ENCODE measurements around the gene ZNF420. TPM values are rescaled to one million over a fixed set of nuclear protein-coding genes. Genes with fewer than 3 reads are reported as not detected.
A peak's percentile ranks its signal among the peaks of the same experiment; 100 is the strongest.
"Not testable (repeated sequence)": the region's sequence is repeated elsewhere in the genome, so short reads cannot be mapped to it uniquely, and the experiment has no call there.

Gene ZNF420
- total RNA-seq, 1 experiment from 2014 or later: 3.2 TPM

- H3K27me3 ChIP-seq (replicated peaks; ENCODE audit: control insufficient read depth, insufficient read depth, low read length); H3K4me3 Mint-ChIP-seq (ENCODE audit: unreplicated experiment); BruUV-seq (replicated peaks); H3K9me3 ChIP-seq; H3K27me3 Mint-ChIP-seq (ENCODE audit: insufficient read depth, unreplicated experiment); intact Hi-C loops (cut with micrococcal nuclease; ENCODE audit: unreplicated experiment); CTCF ChIA-PET; H3K36me3 ChIP-seq (ENCODE audit: control insufficient read depth, insufficient read depth, low read length); H3K4me3 ChIP-seq (ENCODE audit: low read depth, low read length); POLR2A ChIA-PET; H3K27ac Mint-ChIP-seq (ENCODE audit: unreplicated experiment); H3K4me1 ChIP-seq; H3K4me1 Mint-ChIP-seq (ENCODE audit: low read depth, unreplicated experiment): not testable (repeated sequence)
- TF ChIP-seq, protein P1, sequence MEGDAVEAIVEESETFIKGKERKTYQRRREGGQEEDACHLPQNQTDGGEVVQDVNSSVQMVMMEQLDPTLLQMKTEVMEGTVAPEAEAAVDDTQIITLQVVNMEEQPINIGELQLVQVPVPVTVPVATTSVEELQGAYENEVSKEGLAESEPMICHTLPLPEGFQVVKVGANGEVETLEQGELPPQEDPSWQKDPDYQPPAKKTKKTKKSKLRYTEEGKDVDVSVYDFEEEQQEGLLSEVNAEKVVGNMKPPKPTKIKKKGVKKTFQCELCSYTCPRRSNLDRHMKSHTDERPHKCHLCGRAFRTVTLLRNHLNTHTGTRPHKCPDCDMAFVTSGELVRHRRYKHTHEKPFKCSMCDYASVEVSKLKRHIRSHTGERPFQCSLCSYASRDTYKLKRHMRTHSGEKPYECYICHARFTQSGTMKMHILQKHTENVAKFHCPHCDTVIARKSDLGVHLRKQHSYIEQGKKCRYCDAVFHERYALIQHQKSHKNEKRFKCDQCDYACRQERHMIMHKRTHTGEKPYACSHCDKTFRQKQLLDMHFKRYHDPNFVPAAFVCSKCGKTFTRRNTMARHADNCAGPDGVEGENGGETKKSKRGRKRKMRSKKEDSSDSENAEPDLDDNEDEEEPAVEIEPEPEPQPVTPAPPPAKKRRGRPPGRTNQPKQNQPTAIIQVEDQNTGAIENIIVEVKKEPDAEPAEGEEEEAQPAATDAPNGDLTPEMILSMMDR (IDR thresholded peaks at IDR 0.05; ENCODE audit: insufficient read depth in 1 of 2, low read depth in 1 of 2, low read length in 1 of 2, severe bottlenecking in 1 of 2, unreplicated experiment in 1 of 2): peak; percentile 6 to 35
- H3K9me3 Mint-ChIP-seq (ENCODE audit: unreplicated experiment): peaks cover 34% of the 10 kb centered on the region
- peaks cover 11% of the 10 kb centered on the region for H3K36me3 Mint-ChIP-seq (ENCODE audit: insufficient read depth, unreplicated experiment)
- DNase-seq: peak in 1 of 2 experiments; percentile 21
These were observed 33.5 kb downstream of the ZNF420 start for GRCh38 chr19:37111753-37112152.

DNA sequence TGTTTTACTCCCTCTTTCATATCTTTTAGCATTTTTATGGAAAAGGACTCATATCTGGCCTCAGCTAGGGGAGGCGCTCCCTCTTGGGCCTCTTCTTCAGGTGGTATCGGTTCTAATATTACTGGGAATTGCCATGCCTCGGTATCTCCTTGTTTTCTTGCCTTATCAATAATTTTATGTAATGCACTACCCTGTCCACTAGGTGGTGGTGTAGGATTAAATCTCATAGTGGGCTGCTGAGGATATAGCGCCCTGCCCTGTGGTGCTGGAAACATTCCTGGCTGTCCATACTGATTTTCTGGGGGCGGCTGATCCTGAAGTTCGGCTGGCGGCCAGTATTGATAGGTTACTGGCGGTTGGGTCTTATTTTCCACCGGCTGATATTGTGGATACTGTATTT is 35.8 kb downstream of the ZNF420 start:
- no peaks in the 10 kb centered on the region for H3K4me1 Mint-ChIP-seq (ENCODE audit: low read depth, unreplicated experiment)
- Histone ChIP-seq H3K4me3 (ENCODE audit: low read depth, low read length) (no peak overlapping the region), H3K9me3 (peaks cover 8% of the 10 kb centered on the region; the same call in 1 of the 2 replicates), H3K36me3 (ENCODE audit: control insufficient read depth, insufficient read depth, low read length) (no peaks in the 10 kb centered on the region; the same call in none of the 2 replicates), H3K27me3 (replicated peaks; ENCODE audit: control insufficient read depth, insufficient read depth, low read length) (no peaks in the 10 kb centered on the region), H3K4me1 (no peaks in the 10 kb centered on the region)
- TF ChIP-seq, protein P1 (IDR thresholded peaks at IDR 0.05; ENCODE audit: insufficient read depth in 1 of 2, low read depth in 1 of 2, low read length in 1 of 2, severe bottlenecking in 1 of 2, unreplicated experiment in 1 of 2): peak in 1 of 2 experiments; percentile 40
- H3K27me3 Mint-ChIP-seq (ENCODE audit: insufficient read depth, unreplicated experiment): no peaks in the 10 kb centered on the region
- peaks cover 12% of the 10 kb centered on the region for H3K36me3 Mint-ChIP-seq (ENCODE audit: insufficient read depth, unreplicated experiment)
- POLR2A ChIA-PET: no interaction called here
- no peak overlapping the region for H3K27ac Mint-ChIP-seq (ENCODE audit: unreplicated experiment)
- intact Hi-C loops (cut with micrococcal nuclease; ENCODE audit: unreplicated experiment): no loop called here
- H3K4me3 Mint-ChIP-seq (ENCODE audit: unreplicated experiment): no peak overlapping the region
- CTCF ChIA-PET: no interaction called here
- BruUV-seq (replicated peaks): no TSS peak
- H3K9me3 Mint-ChIP-seq (ENCODE audit: unreplicated experiment): peaks cover 45% of the 10 kb centered on the region
- DNase-seq: no peak

- intact Hi-C loops (cut with micrococcal nuclease; ENCODE audit: unreplicated experiment); H3K27me3 ChIP-seq (replicated peaks; ENCODE audit: control insufficient read depth, insufficient read depth, low read length); CTCF ChIA-PET; H3K27ac Mint-ChIP-seq (ENCODE audit: unreplicated experiment); H3K4me1 Mint-ChIP-seq (ENCODE audit: low read depth, unreplicated experiment); H3K4me3 Mint-ChIP-seq (ENCODE audit: unreplicated experiment); POLR2A ChIA-PET; H3K4me3 ChIP-seq (ENCODE audit: low read depth, low read length); H3K27me3 Mint-ChIP-seq (ENCODE audit: insufficient read depth, unreplicated experiment); H3K36me3 ChIP-seq (ENCODE audit: control insufficient read depth, insufficient read depth, low read length); DNase-seq; BruUV-seq (replicated peaks); H3K4me1 ChIP-seq: not testable (repeated sequence)
- peaks cover 26% of the 10 kb centered on the region for H3K9me3 ChIP-seq
- H3K36me3 Mint-ChIP-seq (ENCODE audit: insufficient read depth, unreplicated experiment): peaks cover 18% of the 10 kb centered on the region
- peaks cover 68% of the 10 kb centered on the region for H3K9me3 Mint-ChIP-seq (ENCODE audit: unreplicated experiment)
These were observed 43.9 kb downstream of the ZNF420 start for GRCh38 chr19:37122093-37122492.
